Coronary artery (tissue), 2 donors: ENCODE results near the gene NBAS.

Experiments
- DNase-seq: peaks from one replicate; pipeline ENCODE4 v3.0.0-alpha.2; 2017; ENCODE audit warnings: low spot score
- H3K27ac ChIP-seq, 2 donors: fragments of 200-600 bp; sonication (generic); one replicate each; pipeline ENCODE4 v1.5.1; 2016 to 2019
- H3K4me3 ChIP-seq: fragments of 200-600 bp; sonication (generic); 2 replicates; pipeline ENCODE4 v1.5.1; 2016; ENCODE audit warnings: mild to moderate bottlenecking, moderate library complexity
- CTCF ChIP-seq: fragments of 200-600 bp; sonication (generic); IDR thresholded peaks from one replicate; pipeline ENCODE4 v1.5.1; 2019; ENCODE audit warnings: antibody characterized with exemption

NBAS gene

GRCh38 chr2:15133461-15133860, 427.7 kb downstream of the NBAS start:
- DNase-seq, result no peak
- TF ChIP-seq CTCF, result no peak
- Histone ChIP-seq H3K4me3 (no peak overlapping the region), H3K27ac (no peak overlapping the region)

GRCh38 chr2:15128846-15129245, 432.3 kb downstream of the NBAS start:
- Histone ChIP-seq H3K27ac (no peak overlapping the region), H3K4me3 (no peak overlapping the region)
- TF ChIP-seq CTCF, result no peak
- DNase-seq, result no peak

- no peak overlapping the region for H3K4me3 ChIP-seq
- DNase-seq, result no peak
- no peak for TF ChIP-seq CTCF
- no peak overlapping the region for H3K27ac ChIP-seq
Measured at GRCh38 chr2:15127876-15128275, 433.3 kb downstream of the NBAS start.

- Histone ChIP-seq H3K4me3 (no peak overlapping the region), H3K27ac (no peak overlapping the region)
- TF ChIP-seq CTCF, result no peak
- no peak for DNase-seq
Measured at GRCh38 chr2:15127301-15127700, 433.8 kb downstream of the NBAS start.

- Histone ChIP-seq H3K27ac (no peak overlapping the region), H3K4me3 (no peak overlapping the region)
- TF ChIP-seq CTCF, result no peak
- no peak for DNase-seq
Measured at GRCh38 chr2:15126373-15126772, 434.8 kb downstream of the NBAS start.

GRCh38 chr2:15122915-15123314, 438.2 kb downstream of the NBAS start:
- TF ChIP-seq CTCF, result no peak
- Histone ChIP-seq H3K27ac (no peak overlapping the region), H3K4me3 (no peak overlapping the region)
- no peak for DNase-seq

- no peak for TF ChIP-seq CTCF
- Histone ChIP-seq H3K27ac (no peak overlapping the region), H3K4me3 (no peak overlapping the region)
- no peak for DNase-seq
Measured at GRCh38 chr2:15120631-15121030, 440.5 kb downstream of the NBAS start.
